T-helper 2 cell (primary cell): ENCODE measurements around the gene SPON2.
A peak's percentile ranks its signal among the peaks of the same experiment; 100 is the strongest.

Experiments
- DNase-seq, 5 experiments: peaks; one replicate each; pipeline versions ENCODE4 v3.0.0 to v3.0.0-alpha.2; 2012 to 2022
- total RNA-seq, 2 donors: gene quantifications; one replicate each; lab custom pipeline; 2026; lab: John Stamatoyannopoulos, UW

SPON2 gene
- 9.8 to 13.7 reads per million in 2 donors for total RNA-seq

GRCh38 chr4:1172228-1172851 is at the start of gene SPON2:
Gene SPON2, minus strand, starts transcription at chr4:1172583.
- no peak for DNase-seq

- DNase-seq, result no peak
Measured at GRCh38 chr4:1221155-1221870, 48.9 kb upstream of the SPON2 start.

GRCh38 chr4:1220566-1220965 is 48.2 kb upstream of the SPON2 start:
- DNase-seq, result no peak

- DNase-seq, result no peak
Measured at GRCh38 chr4:1219566-1219950, 47.2 kb upstream of the SPON2 start.

- no peak for DNase-seq
Measured at GRCh38 chr4:1218634-1219565, 46.5 kb upstream of the SPON2 start.

- no peak for DNase-seq
Measured at GRCh38 chr4:1217366-1217765, 45.0 kb upstream of the SPON2 start.

- DNase-seq, result peak; percentile 23 to 88 (median 46)
Measured at GRCh38 chr4:1216869-1217294, 44.5 kb upstream of the SPON2 start.

GRCh38 chr4:1216076-1216614 is 43.8 kb upstream of the SPON2 start:
- no peak for DNase-seq

- DNase-seq, result peak in 1 of 5 experiments; percentile 56
Measured at GRCh38 chr4:1215141-1216075, 43.0 kb upstream of the SPON2 start.

GRCh38 chr4:1214101-1215095 is 42.0 kb upstream of the SPON2 start:
- DNase-seq, result no peak

- DNase-seq, result no peak
Measured at GRCh38 chr4:1213336-1213995, 41.1 kb upstream of the SPON2 start.

GRCh38 chr4:1212546-1213335 is 40.4 kb upstream of the SPON2 start:
- DNase-seq, result no peak

GRCh38 chr4:1211891-1212545 is 39.6 kb upstream of the SPON2 start:
- no peak for DNase-seq

- DNase-seq, result no peak
Measured at GRCh38 chr4:1211371-1211770, 39.0 kb upstream of the SPON2 start.

- DNase-seq, result peak in 1 of 5 experiments; percentile 1
Measured at GRCh38 chr4:1210971-1211370, 38.6 kb upstream of the SPON2 start.

GRCh38 chr4:1210241-1210841 is 38.0 kb upstream of the SPON2 start:
- DNase-seq, result peak in 1 of 5 experiments; percentile 4

GRCh38 chr4:1209821-1210220 is 37.4 kb upstream of the SPON2 start:
- DNase-seq, result no peak
